Activated T-helper 17 cell treated with anti-CD3 and anti-CD28 coated beads, Interleukin-2, amount 50 U/mL, for 72 hours (primary cell): Measurements from ENCODE around the gene PDSS2. TPM values are rescaled to one million over a fixed set of nuclear protein-coding genes. Genes with fewer than 3 reads are reported as not detected.
"Not testable (repeated sequence)": the region's sequence is repeated elsewhere in the genome, so short reads cannot be mapped to it uniquely, and the experiment has no call there.

Experiments
- ATAC-seq: fragments of 150-1000 bp; cut with Tn5 transposase; replicated peaks from 2 replicates; pipeline ENCODE4 v1.10.0; 2021; ENCODE audit warnings: mild to moderate bottlenecking, moderate library complexity
- H3K27ac Mint-ChIP-seq: one replicate; pipeline ENCODE4 v1.8.0; 2022; ENCODE audit warnings: mixed read lengths
- H3K27me3 Mint-ChIP-seq: one replicate; pipeline ENCODE4 v1.8.0; 2022; ENCODE audit warnings: mixed read lengths
- H3K36me3 Mint-ChIP-seq: one replicate; pipeline ENCODE4 v1.8.0; 2022; ENCODE audit warnings: low read depth, mild to moderate bottlenecking, mixed read lengths
- H3K4me1 Mint-ChIP-seq: one replicate; pipeline ENCODE4 v1.8.0; 2022; ENCODE audit warnings: mixed read lengths
- H3K4me3 Mint-ChIP-seq: one replicate; pipeline ENCODE4 v1.8.0; 2022; ENCODE audit warnings: mild to moderate bottlenecking, mixed read lengths
- H3K9me3 Mint-ChIP-seq: one replicate; pipeline ENCODE4 v1.8.0; 2022; ENCODE audit warnings: mixed read lengths
- total RNA-seq, 2 donors: library from RNA; stranded (reverse); gene quantifications; one replicate each; pipeline ENCODE4 v1.2.3, GENCODE V29; 2022

Gene PDSS2
- total RNA-seq, 2 donors from 2014 or later: 10.4 to 13.6 TPM

DNA sequence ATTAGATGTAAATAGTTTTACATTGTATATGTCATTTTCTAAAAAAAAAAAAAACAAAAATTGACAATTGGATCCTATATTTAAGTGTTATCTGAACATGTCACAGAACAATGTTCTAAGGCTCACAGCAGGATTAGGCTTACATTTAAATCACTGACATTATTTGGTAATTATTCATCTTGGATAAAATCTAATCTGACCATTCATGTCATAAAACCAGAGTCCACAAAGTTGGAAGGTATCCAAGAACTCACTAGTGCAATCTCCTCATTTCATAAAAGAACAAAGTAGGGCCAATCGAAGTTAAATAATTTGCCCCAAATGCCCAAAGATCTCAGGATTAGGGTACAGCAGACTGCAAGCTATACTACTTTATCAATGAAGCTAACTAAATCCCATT lies 73.0 kb downstream of the PDSS2 start:
- H3K27me3 Mint-ChIP-seq: no peaks in the 10 kb centered on the region
- no peak overlapping the region for H3K4me3 Mint-ChIP-seq
- no peak overlapping the region for H3K27ac Mint-ChIP-seq
- no peaks in the 10 kb centered on the region for H3K9me3 Mint-ChIP-seq
- ATAC-seq: no peak
- H3K36me3 Mint-ChIP-seq: peaks cover 5% of the 10 kb centered on the region
- H3K4me1 Mint-ChIP-seq: no peaks in the 10 kb centered on the region

DNA sequence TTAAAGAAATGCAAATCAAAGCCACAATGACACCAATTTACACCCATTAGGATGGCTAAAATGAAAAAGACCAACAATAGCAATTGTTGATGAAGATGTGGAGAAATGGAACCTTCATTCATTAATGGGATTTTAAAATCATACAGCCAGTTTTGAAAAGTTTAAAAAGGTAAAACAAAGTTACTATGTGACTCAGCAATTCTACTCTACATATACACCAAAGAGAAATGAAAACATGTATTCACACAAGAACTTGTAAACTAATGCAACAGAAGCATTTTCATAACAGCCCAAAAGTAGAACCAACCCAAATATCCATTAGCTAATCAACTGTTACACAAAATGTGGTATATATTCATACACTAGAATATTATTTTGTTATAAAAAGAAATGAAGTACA lies 75.7 kb downstream of the PDSS2 start:
- Mint-ChIP-seq H3K4me1 (no peaks in the 10 kb centered on the region), H3K4me3 (no peak overlapping the region), H3K36me3 (peaks cover 5% of the 10 kb centered on the region), H3K27me3 (no peaks in the 10 kb centered on the region), H3K27ac (no peak overlapping the region), H3K9me3 (no peaks in the 10 kb centered on the region)
- no peak for ATAC-seq

DNA sequence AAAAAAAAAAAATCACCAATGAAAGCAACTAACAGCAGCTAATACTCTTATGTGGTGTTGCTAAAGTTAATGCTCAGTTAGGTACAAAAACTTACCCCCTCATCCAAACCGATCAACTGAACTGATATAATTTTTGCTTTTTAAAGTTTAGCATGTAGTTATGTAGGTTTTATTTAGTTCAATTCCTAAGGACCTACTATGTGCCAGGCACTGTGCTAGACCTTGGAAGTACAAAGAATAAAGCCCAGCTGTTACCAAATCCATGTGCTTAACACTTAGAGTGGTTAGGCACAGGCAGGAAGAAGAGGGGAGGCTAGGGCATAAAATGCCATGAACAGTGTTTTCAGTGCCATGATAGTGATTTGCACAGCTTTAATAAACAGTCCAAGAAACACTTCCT lies 85.1 kb downstream of the PDSS2 start:
- Mint-ChIP-seq H3K27me3 (no peaks in the 10 kb centered on the region), H3K9me3 (no peaks in the 10 kb centered on the region), H3K4me3 (no peak overlapping the region), H3K27ac (no peak overlapping the region), H3K4me1 (no peaks in the 10 kb centered on the region), H3K36me3 (no peaks in the 10 kb centered on the region)
- ATAC-seq: no peak

DNA sequence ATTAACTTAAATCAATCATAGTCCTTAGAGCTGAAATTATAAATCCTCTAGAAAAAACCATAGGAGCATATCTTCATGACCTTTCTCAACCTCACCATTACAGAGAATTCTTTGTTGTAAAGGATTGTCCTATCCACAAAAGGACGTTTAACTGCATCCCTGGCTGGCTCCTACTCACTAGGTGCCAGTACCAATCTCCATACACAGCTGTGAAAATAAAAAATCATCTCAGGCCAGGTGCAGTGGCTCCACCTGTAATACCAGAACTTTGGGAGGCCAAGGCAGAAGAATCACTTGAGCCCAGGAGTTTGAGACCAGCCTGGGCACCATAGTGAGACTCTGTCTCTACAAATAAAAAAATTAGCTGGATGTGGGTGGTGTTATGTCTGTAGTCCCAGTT lies 89.9 kb downstream of the PDSS2 start:
- Mint-ChIP-seq H3K27ac (no peak overlapping the region), H3K9me3 (peaks cover 4% of the 10 kb centered on the region), H3K4me1 (no peaks in the 10 kb centered on the region), H3K36me3 (no peaks in the 10 kb centered on the region), H3K4me3 (no peak overlapping the region), H3K27me3 (no peaks in the 10 kb centered on the region)
- ATAC-seq: no peak

DNA sequence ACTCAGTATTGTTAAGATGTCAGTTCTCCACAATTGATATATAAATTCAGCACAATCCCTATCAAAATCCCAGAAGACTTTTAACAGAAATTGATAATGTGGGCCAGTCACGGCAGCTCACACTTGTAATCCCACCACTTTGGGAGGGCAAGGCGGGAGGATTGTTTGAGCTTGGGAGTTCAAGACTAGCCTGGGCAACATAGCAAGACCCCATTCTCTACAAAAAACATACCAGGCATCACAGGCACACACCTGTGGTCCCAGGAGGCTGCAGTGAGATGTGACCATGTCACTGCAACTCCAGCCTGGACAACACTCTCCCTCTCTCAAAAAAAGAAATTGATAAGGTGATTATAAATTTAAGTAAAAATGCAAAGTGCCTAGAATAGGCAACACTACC lies 90.9 kb downstream of the PDSS2 start:
- Mint-ChIP-seq H3K4me3 (no peak overlapping the region), H3K36me3 (peaks cover 5% of the 10 kb centered on the region), H3K27ac (no peak overlapping the region), H3K4me1 (no peaks in the 10 kb centered on the region), H3K9me3 (peaks cover 4% of the 10 kb centered on the region), H3K27me3 (no peaks in the 10 kb centered on the region)
- no peak for ATAC-seq

DNA sequence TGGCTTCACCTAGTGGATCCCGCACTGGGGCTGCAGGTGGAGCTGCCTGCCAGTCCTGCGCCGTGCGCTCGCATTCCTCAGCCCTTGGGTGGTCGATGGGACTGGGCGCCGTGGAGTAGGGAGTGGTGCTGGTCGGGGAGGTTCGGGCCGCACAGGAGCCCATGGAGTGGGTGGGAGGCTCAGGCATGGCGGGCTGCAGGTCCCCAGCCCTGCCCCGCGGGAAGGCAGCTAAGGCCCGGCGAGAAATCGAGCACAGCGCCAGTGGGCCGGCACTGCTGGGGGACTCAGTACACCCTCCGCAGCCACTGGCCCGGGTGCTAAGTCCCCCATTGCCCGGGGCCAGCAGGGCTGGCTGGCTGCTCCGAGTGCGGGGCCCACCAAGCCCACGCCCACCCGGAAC lies 95.2 kb downstream of the PDSS2 start:
- H3K27ac Mint-ChIP-seq, H3K4me3 Mint-ChIP-seq, H3K4me1 Mint-ChIP-seq, ATAC-seq, H3K27me3 Mint-ChIP-seq, H3K9me3 Mint-ChIP-seq: not testable (repeated sequence)
- peaks cover 20% of the 10 kb centered on the region for H3K36me3 Mint-ChIP-seq

DNA sequence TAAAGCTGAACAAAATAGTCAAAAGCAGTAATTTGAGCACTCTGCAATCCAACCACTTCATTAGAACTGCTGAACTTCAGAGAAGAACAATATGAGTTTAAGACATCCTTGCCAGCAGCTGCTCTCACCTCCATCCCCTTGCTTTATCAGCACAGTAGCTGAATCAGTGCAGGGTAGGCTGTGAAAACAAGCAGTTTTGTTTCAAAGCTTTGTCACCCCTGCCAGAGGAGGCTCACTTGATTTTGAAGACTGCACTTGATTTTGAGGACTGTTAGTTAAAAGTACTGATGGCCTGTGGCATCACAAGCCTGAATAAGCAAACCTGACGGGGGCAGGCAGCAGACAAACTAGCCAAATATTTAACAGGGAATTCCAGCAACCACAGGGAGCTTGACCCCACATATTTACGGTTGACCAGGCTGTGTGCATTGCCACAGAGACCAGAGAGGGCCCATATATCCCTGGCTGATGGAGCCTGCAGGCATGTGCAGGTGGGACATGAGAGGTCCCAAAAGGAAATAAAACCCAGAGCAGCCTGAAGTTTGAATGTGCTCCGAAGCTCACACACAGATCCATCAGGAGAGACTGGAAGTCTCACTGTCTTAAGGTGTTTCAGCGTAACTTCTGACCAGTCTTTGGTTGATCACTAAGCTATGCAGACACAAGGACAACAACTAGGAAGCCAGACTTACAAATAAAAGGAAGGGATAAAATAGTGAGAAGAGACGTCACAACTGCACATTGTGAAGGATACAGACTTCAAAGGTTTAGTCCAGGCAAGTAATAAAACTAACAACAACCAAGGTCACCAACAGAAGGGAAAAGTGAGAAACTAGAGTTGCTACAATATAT lies 97.4 kb downstream of the PDSS2 start:
- no peak for ATAC-seq
- no peak overlapping the region for H3K4me3 Mint-ChIP-seq
- no peaks in the 10 kb centered on the region for H3K27me3 Mint-ChIP-seq
- no peaks in the 10 kb centered on the region for H3K4me1 Mint-ChIP-seq
- no peak overlapping the region for H3K27ac Mint-ChIP-seq
- H3K9me3 Mint-ChIP-seq: peaks cover 4% of the 10 kb centered on the region
- H3K36me3 Mint-ChIP-seq: peaks cover 20% of the 10 kb centered on the region

DNA sequence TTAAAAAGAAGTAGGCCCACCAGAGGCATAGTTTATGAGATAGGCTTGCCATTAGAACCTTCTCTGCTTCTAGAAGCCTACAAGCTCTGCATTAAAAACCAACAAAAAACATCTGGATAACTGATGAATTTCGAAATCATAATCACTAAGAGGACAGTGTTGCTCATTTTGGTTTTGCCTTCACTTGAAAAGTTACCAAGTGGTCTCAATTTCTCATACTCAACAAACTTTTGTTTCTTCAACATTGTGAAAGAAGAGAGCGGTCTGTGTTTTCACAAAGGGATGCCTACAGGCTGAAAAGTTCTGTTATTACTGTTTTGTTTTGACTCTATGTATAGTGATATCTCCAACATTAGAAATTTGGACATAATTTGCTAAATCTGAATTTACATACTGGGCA lies 98.9 kb downstream of the PDSS2 start:
- no peak overlapping the region for H3K4me3 Mint-ChIP-seq
- peaks cover 4% of the 10 kb centered on the region for H3K9me3 Mint-ChIP-seq
- H3K36me3 Mint-ChIP-seq: peaks cover 20% of the 10 kb centered on the region

DNA sequence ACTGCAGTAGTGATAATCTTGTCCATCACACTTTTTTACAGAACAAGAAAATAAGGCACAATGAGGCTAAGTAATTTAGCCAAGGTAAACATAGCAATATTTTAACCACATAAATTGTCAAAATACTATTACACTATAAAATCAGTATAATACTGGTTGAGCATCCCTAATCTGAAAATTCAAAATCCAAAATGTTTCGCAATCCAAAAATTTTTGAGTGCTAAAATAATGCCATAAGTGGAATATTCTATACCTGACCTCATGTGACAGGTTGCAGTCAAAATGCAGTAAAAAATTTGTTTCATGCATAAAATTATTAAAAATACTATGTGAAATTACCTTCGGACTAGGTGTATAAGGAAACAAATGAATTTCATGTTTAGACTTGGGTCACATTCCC lies 101.5 kb downstream of the PDSS2 start:
- peaks cover 1% of the 10 kb centered on the region for H3K9me3 Mint-ChIP-seq
- H3K4me1 Mint-ChIP-seq: no peaks in the 10 kb centered on the region
- no peak overlapping the region for H3K4me3 Mint-ChIP-seq
- no peak overlapping the region for H3K27ac Mint-ChIP-seq
- peaks cover 9% of the 10 kb centered on the region for H3K36me3 Mint-ChIP-seq
- H3K27me3 Mint-ChIP-seq: no peaks in the 10 kb centered on the region
- no peak for ATAC-seq

More for the DNA sequence above, 98.9 kb downstream of the PDSS2 start:
- ATAC-seq: no peak
- Mint-ChIP-seq H3K27me3 (no peaks in the 10 kb centered on the region), H3K27ac (no peak overlapping the region), H3K4me1 (no peaks in the 10 kb centered on the region)

DNA sequence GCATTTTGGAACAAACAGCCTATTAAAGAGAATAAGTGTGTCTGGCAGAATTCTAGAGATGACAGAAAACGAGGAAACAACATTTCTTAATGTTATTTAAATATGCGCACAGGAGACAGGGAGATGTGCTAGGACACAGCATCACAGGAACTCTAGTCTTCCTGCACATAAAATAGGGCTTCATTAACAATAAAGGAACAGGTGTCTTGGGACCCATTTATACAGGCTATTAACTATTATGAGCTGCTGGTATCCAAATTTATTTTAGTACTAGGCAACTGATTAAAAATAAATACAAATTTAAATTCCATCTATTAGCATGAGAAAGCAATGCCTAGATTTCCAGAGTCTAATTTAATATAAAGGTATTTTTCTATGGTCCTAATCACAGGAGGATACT lies 102.3 kb downstream of the PDSS2 start:
- no peak overlapping the region for H3K4me3 Mint-ChIP-seq
- ATAC-seq: no peak
- peaks cover under 1% of the 10 kb centered on the region for H3K36me3 Mint-ChIP-seq
- no peak overlapping the region for H3K27ac Mint-ChIP-seq
- H3K9me3 Mint-ChIP-seq: no peaks in the 10 kb centered on the region
- H3K4me1 Mint-ChIP-seq: no peaks in the 10 kb centered on the region
- H3K27me3 Mint-ChIP-seq: no peaks in the 10 kb centered on the region

DNA sequence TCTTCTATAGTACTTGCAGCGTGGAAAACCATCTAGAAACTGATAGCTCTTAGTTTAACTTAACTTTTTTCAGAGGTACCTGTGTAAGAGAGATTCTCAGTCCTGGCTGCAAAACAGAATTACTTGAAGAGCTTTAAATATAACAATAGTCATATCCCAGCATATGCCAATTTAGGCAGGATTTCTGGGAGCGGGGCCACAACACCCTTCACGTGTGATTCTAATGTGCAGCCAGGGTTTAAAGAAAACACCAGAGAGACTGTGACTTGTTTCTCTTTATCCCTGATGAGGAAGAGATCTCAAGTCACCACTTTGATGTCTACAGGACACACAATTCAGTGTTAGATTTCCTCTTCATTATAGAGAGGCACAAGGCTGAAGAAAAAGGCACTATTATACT lies 103.7 kb downstream of the PDSS2 start:
- Mint-ChIP-seq H3K4me1 (no peaks in the 10 kb centered on the region), H3K27me3 (no peaks in the 10 kb centered on the region), H3K36me3 (no peaks in the 10 kb centered on the region), H3K9me3 (no peaks in the 10 kb centered on the region), H3K27ac (no peak overlapping the region), H3K4me3 (no peak overlapping the region)
- ATAC-seq: no peak

DNA sequence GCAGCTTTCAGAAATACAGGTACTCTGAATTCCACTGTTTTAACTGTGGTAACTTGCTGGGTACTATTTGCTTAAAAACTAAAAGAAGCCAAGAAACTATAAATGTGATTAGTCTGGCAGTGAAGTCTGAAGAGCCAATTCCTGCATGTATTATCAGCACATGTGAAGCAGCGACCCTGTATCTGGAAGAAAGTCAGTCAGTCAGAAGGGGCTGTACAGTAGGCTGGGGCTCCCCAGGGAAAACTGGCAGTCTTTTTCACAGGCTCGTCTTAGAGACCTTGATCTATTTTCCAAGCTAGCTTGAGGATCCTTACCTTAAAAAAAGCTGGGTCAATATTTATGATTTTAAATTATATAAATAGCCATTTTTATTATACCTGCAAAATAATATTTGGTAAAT lies 104.9 kb downstream of the PDSS2 start:
- H3K36me3 Mint-ChIP-seq: no peaks in the 10 kb centered on the region

DNA sequence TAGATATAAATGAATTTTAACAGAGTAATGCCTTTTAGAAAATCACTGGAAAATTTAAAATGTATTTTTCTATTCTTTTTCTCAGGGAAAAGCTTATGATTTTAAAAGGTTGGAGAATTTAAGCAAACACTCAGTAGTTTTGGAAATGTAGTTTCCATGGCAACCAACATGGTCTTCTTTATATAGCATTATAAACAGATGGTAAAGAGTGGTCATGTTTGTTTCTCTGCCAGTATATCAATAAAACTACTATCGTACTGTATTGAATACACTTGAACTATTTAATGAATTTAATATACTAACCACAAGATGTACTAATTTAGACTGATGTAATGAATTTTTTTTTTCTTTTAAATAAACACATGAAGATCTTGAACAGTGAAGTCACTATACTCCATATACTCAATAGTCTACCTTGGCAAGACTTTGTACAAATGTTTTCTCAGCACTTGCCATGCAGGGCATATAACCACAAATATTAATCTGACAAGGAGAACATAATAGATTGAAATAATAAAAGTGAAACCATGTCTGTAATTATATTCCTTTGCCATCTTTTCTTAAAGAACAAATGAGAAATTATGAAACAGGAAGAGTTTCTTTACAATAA lies 105.5 kb downstream of the PDSS2 start:
- Mint-ChIP-seq H3K27me3 (no peaks in the 10 kb centered on the region), H3K27ac (no peak overlapping the region), H3K36me3 (no peaks in the 10 kb centered on the region), H3K4me1 (no peaks in the 10 kb centered on the region), H3K9me3 (no peaks in the 10 kb centered on the region), H3K4me3 (no peak overlapping the region)
- no peak for ATAC-seq

More for the DNA sequence above, 104.9 kb downstream of the PDSS2 start:
- no peaks in the 10 kb centered on the region for H3K27me3 Mint-ChIP-seq
- no peaks in the 10 kb centered on the region for H3K4me1 Mint-ChIP-seq
- H3K9me3 Mint-ChIP-seq: no peaks in the 10 kb centered on the region
- no peak for ATAC-seq
- H3K4me3 Mint-ChIP-seq: no peak overlapping the region
- no peak overlapping the region for H3K27ac Mint-ChIP-seq

DNA sequence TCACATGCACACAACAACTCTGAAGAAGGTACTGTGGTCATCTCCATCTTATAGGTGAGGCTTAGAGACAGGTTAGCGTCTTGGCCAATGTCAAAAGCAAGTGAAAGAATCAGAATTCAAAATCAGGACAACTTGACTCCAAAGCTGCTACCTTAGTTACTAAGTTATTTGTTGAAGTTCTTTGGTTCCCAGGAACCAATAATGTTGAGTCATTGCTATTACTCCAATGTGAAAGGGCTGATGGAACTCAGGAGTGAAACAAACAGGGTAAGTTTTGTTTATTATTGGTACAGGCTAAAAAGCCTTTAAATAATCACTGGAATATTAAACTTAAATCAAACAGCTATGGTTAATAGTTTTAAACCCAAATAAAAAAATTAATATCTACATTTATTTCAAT lies 111.1 kb downstream of the PDSS2 start:
- Mint-ChIP-seq H3K27me3 (no peaks in the 10 kb centered on the region), H3K4me1 (no peaks in the 10 kb centered on the region), H3K36me3 (no peaks in the 10 kb centered on the region), H3K27ac (no peak overlapping the region), H3K4me3 (no peak overlapping the region), H3K9me3 (no peaks in the 10 kb centered on the region)
- ATAC-seq: no peak

DNA sequence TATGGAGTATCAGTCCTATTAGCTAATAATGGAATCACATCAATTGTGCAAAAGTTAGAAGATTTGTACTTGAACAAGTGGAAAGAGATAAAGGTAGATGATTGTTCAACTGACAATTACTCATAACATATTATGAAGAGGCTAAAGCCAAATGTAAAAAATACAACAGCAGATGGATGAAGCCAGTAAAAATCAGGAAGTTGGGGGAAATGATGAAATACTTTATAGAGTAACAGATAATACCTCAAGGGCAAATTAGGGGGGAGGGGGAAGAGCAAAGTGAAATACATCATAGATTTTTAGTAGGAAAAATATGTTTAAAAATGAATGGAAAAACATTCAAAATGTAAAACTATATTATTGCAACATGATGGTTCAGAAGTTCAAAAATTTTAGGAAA lies 114.0 kb downstream of the PDSS2 start:
- Mint-ChIP-seq H3K4me3 (no peak overlapping the region), H3K27ac (no peak overlapping the region), H3K27me3 (no peaks in the 10 kb centered on the region), H3K9me3 (no peaks in the 10 kb centered on the region), H3K36me3 (no peaks in the 10 kb centered on the region), H3K4me1 (no peaks in the 10 kb centered on the region)
- no peak for ATAC-seq
